Raji (cell line): Measurements from ENCODE around the gene CDH26.

Source experiments
- POLR2A ChIP-seq: IDR thresholded peaks from 2 replicates; pipeline ENCODE4 v1.6.1; 2011; ENCODE audit warnings: low read depth, low read length, control low read depth; ENCODE audit not compliant: insufficient read depth

The CDH26 gene

DNA sequence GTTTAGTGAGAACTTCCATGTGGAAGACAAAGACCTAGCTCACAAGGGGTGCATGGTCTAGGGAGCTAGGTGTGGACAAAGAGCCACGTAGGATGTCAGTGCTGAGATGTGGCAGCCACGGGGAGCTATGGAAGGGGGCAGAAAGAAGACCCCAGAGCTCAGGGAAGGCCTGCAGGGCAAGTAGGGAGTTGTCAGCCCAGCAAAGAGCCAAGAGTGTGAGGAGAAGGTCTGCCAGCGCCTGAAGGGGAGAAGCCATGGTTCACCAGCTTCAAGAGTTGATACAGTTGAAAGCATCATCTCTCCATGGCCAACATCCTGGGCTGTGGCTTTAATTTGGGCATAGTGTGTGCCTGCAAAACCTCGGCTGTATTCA is 95.6 kb downstream of the CDH26 start:
- TF ChIP-seq POLR2A: no peak

DNA sequence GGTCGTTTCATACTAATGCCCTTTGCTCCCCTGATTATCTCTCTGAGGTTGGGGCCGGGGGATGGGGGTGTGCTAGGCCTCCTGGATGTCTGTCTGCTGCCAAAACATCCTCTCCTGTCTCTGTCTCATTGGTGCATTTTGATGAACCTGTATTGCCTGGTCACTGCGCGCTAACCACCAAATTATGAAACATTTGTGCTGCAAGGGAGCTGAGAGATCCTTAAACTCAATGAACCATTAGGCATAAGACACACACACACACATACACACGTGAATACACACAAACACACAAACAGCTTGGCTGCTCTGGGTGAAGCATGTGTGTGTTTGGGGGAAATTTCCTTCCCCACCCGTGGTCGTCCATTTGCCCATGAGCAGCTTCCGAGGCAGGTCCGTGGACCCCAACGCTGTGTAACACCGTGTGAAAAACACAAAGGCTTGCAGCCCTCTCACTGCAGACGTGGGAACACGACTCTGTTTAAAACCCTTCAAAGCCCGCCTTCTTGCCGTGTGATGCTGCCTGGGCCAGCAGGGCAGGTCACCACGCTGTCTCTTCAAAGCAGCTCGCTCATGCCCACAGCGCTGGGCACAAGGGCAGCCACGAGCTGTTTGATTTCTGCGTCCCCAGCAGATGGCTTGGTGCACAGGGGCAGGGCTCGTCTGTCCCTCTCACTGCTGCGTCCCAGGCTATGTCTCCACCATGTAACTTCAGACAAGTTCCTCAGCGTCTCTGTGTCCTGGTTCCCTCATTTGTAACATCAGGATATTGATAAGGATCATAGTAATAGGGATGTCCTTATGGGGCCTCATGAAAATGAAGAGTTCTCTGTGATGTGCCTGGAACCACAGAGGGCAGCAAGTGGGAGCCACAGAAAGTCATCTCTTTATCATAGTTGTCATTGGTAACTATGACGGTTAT is 96.8 kb downstream of the CDH26 start:
- TF ChIP-seq POLR2A: no peak

DNA sequence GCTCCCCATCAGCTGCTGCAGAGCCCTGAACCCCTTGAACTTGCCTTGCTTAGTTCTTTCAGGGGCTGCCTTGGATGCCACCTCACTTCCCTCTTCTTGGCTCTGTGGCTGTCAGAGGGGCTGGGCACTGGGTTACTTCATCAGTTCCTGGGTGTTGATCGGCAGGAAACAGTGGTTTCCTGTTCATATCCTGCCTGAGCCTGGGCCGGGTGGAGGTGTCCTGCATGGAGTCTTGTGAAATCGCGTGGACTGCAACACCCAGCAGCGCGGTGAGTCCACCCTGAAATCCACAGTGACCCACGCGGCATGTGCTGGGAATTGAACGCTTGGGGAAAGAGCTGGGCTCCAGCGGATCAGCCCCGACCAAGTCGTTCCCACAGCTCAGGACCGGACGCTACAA is 97.5 kb downstream of the CDH26 start:
- TF ChIP-seq POLR2A: no peak

DNA sequence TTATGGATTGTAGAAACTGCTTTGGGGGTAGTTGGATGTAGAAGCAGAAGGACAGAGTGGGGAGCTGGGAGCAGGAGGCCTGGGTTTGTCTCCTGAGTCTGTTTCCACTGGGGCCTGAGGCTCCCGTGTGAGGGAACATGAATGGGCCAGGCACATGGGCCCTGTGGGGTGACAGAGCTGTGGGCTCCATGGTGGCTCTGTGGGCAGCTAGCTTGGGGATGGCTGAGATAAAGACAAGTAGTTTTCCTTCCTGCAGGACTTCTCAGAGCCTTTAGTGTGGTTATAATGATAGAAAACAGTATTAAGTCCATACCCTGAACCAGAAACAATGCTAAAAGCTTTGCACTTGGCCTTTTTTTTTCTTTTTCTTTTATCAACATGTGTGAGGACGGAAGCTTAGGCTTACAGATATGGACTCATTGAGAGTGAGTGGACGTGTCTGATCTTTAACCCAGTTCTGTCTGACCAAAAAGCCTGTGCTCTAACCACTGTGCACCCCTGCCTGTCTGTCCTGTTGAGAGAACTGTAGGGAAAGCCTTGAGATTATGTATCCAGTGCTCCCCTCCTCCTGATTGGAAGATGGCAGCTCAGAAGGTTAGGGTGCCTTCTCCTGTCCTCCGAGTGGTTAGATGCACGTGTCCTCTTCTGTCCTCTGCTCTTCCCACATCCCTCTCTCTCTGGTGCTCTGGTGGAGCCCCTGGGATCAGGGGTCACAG is 98.3 kb downstream of the CDH26 start:
- no peak for TF ChIP-seq POLR2A

DNA sequence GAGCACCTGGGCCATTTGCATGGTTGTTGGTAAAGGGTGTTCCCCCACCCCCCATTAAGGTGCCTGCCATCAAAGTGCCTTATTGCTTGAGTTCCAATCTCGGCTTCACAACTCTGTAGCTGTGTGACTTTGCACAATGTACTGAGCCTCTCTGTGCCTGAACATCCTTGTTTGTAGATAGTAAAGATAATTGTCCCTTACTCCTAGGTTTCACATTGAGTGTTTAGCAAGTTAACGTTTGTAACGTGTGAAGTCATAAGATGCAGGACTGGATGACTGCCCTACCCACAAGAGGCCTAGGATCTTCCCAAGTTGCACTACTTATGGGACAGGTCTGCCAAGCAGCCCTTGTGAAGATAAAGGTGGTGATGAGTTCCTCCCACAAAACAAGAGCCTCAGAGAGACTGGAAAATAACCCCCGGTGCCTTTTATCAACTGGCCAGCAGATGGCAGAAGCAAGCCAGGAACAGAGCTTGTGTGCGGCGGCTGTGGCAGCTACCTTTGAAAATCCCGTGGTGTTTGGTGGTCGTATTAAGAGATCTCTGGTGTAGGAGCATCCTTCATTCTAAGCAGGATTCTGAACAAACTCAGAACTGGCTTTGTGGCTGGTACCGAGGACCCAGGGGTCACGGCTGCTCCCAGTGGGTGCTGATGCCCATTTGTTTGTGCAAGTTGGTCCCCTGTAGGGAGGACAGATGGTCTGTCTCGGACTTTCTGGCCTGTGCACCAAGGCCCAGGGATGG is 99.1 kb downstream of the CDH26 start:
- TF ChIP-seq POLR2A: no peak

DNA sequence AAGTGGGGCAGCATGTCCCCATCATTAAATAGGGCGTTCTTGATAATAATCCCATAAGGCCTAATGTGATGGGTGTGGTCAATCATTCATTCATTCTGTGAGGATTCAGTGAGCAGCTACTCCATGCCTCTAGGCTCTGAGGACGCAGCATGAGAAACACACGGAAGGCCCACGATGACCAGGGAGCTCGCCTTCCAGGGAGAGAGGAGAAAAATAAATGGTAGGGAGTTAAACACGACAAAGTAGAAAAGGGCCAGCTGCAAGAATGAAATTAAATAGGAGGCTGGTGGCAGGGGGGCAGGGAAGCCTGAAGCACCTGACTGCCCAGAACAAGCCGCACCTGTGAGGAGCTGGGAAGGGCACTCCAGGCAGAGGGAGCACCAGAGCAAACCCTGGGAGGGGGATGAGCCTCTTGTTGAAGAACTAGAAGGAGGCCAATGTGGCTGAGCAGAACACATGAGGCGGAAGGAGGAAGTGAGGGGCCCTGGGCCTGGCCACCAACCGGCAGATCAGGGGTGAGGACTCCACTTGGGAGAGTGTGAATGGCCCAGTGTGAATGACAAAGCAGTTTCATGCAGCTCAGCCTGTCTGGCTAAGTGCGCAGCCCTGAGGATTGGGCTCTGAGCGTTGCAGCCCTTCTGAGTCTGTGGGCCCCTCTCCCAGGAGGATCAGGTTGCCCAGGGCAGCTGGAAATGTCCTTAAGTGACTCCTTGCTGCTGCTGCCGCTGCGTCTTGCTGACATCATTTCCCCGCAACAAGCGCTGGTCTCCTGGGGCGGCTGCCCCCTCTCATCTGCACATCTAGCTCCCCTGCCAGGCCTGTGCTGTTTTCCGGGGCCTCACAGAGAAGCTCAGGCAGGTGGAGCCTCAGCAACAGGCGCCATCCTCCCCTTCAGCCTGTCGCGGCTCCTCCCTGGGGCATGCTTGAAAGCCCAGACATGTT is 99.9 kb downstream of the CDH26 start:
- TF ChIP-seq POLR2A: no peak

DNA sequence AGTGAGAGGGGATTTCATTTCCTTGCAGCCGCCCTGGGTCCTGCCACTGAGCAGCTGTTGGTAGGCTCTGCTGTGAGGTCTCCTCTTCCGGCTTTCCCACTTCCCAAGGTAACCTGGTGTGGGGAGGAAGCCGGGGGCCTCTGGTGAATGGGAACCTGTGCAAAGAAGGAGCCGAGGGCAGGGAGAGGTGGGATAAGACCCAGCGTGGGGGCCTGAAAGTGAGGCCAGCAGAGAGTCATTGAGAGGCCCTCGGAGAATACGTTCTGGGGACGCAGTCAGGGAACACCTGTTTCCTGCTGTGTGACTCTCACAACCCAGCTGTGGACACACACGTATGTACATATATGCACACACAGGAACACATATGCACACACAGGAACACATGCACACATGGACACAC is 100.7 kb downstream of the CDH26 start:
- TF ChIP-seq POLR2A: no peak

DNA sequence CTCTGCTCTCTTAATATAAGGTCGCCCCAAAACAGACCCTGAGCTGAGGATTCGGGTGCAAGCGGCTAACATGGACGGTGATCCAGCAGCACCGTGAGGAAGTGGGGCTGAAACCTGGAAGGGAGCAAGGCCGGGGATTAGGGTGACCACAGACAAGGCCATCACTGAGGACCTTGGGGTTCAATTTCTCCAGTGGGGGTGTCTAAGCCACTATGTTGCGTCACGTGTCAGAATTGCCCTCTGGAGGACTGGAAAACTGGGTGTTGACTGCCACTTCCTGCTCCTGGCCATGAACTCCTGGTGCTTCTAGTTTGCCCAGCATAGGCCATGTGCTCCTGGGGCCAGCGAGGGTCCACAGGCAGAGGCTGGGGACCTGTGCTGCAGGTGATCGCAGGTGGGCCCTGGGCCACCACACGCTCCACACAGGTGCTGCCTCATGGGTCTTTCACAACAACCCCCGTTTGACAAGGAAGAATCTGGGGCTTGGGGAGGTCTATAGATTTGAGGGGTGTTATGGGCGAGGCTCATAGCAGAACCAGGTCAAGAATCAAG is 101.9 kb downstream of the CDH26 start:
- no peak for TF ChIP-seq POLR2A

DNA sequence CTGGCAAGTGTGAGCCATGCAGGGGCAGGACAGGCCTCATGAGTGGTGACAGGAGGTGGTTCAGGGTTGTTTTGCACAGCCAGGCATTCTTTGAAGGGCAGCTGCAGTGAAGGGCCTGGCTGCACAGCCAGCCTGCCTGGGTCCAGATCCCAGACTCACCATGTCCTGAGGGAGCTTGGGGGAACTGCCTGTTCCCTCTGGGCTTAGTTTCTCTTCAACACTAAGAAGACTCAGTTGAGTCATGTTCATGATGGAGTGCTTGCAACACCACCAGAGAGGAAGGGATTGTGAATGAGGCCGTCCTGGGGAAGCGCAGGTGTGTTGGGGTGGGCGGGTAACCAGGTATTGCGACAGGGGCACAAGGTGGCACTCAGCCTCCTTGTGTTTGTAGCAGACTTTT is 102.4 kb downstream of the CDH26 start:
- TF ChIP-seq POLR2A: no peak

DNA sequence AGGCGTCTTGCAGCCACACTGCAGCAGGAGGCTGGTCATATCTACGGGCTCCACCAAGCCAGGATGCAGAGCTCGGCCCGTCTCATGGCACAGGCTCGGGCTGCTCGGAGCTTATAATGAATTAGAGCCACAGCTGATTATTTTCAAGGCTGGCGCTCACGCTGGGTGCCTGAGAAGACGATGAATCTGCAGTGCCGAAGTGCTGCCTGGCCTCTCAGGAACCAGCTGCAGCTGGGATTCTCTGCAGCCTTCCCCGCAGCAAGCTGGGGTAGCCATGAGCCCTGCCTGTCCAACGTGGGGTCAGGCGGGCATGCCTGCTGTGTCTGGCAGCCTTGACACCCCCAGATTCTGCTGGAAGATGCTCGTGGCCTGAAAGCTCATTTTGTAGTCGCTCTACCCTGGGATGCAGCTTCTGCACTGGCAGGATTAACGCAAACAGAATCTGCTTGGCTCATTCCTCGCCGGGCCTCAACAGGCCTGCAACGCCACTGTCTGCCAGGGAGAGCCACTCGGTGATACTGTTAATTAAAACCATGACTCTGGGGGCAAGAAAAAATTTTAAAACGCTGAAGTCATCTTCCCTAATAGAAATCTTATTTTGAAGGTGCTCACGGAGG is 104.3 kb downstream of the CDH26 start:
- no peak for TF ChIP-seq POLR2A

DNA sequence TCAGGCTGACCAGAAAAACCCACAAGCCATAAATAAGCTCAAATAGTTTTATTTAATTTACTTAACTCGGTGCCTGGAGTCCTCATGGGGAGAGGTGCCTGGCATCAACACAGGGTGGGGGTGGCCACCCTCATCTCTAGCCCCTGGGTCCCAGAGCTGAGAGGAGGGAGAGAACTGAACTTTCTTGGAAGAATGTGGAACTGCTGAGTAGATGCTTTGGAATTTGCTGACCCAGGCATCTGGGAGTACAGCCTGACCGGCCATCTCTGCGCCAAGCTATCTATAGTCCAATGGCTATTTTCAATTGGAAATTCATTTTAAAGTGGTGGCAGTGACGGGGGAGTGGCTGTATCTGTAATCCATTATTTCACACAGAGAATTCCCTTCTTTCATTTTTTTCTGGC is 104.8 kb downstream of the CDH26 start:
- TF ChIP-seq POLR2A: no peak

DNA sequence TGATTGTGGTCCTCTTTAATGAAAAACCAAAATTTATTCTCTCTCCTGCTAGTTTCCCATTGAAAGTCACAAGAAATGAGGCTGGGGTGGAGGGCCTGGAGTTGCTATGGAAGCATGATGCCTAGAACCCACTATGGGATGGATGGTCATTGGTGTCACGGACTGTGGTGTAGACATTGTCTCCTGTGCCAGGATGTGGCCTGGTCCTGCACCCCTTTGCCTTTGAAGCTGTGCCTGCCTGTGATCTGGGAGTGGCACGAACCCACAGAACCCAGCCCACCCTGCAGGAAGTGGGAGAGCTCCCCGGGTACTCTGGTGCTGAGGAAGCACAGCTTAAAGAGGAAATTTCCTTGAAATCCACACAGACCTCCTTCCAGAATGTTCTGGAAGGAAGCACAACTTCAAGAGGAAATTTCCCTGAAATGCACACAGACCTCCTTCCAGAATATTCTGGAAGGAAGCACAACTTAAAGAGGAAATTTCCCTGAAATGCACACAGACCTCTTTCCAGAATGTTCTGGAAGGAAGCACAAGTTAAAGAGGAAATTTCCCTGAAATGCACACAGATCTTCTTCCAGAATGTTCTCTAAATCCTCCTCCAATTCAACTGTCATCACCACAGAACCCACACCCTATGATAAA is 105.6 kb downstream of the CDH26 start:
- no peak for TF ChIP-seq POLR2A
